ENCODE results near the gene CHST10.
"Not testable (repeated sequence)": the region's sequence is repeated elsewhere in the genome, so short reads cannot be mapped to it uniquely, and the experiment has no call there.

The CHST10 gene

DNA sequence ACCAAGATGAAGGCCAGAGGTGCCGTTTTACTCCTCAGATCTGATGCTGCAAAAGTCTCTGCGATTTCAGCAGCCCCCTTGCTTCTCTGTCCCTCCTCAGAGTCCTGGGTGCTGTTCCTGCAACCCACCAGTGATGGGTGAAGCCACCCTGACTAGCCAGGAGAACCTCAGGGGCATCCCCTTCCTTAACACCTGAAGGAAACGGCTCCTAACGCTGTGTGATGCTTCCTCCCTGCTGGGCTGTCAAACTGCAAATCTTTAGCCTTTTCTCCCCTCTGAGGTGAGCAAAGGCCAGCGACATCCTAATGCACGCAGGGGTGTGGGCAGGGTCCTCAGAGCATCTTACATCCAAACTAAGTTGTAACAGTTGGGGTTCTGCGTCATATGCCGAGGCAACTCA lies 24.8 kb downstream of the CHST10 start:
- DNase-seq (ENCODE audit: low spot score): no peak

- no peak for DNase-seq (ENCODE audit: low spot score)
These were observed 25.5 kb downstream of the CHST10 start for GRCh38 chr2:100391735-100392515.

DNA sequence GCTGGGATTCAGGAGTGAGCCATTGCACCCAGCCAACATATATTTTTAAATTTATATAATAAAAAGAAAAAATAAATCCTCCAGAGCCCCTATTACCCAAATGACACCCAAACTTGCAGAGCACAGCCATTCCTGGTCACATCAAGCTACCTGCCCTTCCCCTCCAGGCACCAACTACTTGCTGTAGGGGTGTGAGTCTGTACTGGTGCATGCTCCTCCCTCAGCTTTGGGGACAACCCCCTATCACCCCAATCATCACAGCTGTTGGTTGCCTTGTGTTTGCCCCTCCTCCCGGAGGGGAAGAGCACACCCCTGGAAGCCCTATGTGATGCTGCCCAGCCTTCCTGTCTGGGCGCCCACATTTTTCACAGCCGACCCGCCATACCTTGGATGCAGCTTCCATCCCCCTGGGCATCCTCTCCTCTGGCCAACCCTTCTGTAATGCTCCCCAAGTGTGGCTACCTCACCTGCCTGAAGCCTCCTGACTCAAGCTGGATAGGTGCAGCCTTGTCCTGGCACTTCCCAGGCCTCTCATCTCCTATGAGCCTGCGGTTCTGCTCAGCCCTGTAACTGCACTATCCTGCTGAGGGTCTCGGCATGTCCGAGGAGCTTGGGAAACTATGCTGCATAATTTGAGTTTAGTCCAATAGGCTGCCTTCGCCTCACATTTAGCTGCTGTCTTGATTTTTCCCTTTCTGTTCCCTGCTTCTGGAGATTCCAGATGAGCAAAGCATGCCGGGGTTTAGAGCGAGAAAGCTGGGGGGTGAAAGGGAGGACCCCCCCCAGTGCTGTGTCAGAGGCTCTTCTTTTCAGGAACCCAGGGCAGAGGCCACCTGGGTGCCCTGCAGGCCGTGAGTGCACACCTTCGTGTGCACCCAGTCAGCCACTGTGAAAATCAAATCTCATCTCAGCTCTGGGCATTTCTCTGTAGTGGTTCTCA lies 27.2 kb downstream of the CHST10 start:
- no peak for DNase-seq (ENCODE audit: low spot score)

DNA sequence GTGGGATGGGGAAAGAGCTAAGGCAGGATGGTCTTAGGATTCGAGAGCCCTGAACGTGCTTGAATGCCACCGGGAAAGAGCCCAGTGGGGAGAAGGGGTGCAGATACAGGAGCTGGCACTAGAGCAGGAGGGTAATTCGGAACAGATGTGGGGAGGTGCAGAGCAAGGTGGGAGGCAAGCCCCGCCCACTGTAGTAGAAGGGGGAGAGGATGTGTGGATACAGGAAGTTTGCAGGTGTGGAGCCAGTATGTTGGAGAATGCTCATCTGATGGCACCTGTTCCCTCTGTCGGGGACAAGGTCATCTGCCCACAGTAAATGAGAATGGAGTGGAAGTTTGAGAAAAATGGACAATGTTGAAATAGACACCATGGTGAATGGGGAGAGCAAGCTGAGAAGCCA lies 28.8 kb downstream of the CHST10 start:
- DNase-seq (ENCODE audit: low spot score): no peak

DNA sequence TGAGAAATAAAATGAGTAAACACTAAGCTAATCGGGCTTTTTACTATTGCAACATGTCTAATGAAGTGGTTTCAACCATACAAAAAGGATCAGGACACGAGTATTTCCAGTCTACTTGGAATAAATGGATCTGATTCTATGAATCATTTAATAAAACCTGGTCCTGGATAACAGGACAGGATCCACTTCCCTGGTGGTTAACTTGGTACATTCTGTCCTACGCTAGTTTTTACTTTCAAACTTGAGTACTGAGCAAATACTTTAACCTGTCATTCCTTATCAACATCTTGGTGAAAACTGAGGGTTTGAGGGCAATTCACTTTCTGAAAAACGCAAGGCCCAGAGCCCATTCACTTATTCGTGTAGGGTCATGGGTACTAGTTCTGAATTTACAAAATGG lies 33.5 kb downstream of the CHST10 start:
- no peak for DNase-seq (ENCODE audit: low spot score)

- no peak for DNase-seq (ENCODE audit: low spot score)
These were observed 34.2 kb downstream of the CHST10 start for GRCh38 chr2:100383306-100383705.

DNA sequence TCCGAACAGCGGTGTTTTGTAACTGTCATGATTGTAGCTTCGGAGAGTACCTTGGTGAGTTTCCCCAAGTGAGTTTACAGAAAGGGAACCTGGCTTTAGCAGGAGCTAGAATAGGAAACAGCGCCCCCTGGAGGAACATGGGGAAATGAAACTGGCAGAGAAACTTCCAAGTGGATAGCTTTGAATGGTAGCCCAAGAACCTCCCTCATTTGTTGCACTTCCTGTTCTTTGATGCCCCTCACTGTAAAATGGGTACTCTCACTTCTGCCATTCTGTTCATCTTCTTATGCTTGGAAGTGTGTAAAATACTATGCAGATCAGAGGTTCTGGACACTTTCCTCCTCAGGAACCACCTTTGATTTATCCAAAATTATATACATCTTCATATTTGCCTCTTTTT lies 36.2 kb downstream of the CHST10 start:
- DNase-seq (ENCODE audit: low spot score): peak; percentile 77

GRCh38 chr2:100380681-100381080 lies 36.8 kb downstream of the CHST10 start:
- DNase-seq (ENCODE audit: low spot score): no peak

DNA sequence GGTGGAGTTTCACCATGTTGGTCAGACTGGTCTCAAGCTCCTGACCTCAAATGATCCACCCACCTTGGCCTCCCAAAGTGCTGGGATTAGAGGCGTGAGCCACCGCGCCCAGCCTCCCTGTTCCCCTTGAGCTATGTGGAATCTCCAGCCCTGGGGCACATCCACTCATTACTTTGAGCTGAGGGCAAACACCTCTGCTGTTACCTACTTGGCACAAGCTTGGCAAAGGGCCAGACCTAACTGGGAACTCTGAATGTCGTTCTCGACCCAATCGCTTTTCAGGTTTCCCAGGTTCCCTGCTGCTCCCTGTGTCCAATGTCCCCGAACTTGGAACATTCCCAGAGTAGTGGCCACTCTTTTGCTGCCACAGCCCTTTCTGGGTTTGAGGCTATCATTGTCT lies 40.6 kb downstream of the CHST10 start:
- no peak for DNase-seq (ENCODE audit: low spot score)

GRCh38 chr2:100367163-100367562 lies 50.3 kb downstream of the CHST10 start:
- DNase-seq (ENCODE audit: low spot score): no peak

- no peak for DNase-seq (ENCODE audit: low spot score)
These were observed 52.0 kb downstream of the CHST10 start for GRCh38 chr2:100365434-100365833.

- DNase-seq (ENCODE audit: low spot score): not testable (repeated sequence)
These were observed 55.2 kb downstream of the CHST10 start for GRCh38 chr2:100362269-100362668.

GRCh38 chr2:100359576-100359975 lies 57.9 kb downstream of the CHST10 start:
- DNase-seq (ENCODE audit: low spot score): no peak

GRCh38 chr2:100358554-100358953 lies 58.9 kb downstream of the CHST10 start:
- no peak for DNase-seq (ENCODE audit: low spot score)

DNA sequence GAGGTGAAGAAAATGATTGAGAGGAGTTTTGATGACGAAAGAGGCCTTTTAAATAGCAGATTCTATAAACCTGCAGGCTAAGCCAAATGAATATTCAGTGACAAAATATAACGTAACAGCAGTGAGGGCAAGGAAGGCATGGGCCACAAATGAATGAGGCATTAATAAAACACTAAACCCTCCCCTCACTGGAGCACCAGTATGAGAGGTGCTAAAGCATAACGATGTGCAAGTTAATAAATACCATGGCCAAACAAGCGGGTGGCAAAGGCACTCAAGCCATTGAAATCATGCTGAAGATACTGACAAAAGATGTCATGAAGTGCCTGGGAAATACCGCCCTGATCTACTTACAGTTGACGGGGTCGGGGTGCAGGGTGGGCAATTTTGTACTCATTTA lies 64.9 kb downstream of the CHST10 start:
- no peak for DNase-seq (ENCODE audit: low spot score)

DNA sequence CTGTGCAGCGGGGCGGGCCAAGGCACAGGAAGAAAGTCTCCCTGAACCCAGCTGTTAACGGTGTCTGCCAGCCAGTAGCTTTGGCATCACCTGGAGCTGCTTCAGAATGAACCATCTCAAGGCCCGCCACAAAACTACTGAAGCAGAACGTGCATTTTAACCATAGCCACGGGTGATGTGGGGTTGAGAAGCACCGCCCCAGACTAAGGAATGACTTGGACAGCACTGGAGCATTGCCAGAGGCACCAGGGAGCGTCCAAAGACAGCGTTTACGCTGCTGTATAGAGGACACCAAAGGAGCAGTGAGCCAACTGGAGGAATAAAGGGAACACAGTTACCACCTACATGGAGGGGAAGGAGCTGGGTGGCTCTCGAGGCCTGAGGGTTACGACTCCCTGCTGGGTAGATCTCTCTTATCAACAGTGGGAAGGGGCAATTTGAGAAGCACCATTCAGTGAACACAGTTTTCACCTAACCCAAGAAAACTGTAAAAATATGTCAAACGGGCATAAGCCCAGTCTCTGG lies 66.7 kb downstream of the CHST10 start:
- no peak for DNase-seq (ENCODE audit: low spot score)

GRCh38 chr2:100345144-100345543 lies 72.3 kb downstream of the CHST10 start:
- DNase-seq (ENCODE audit: low spot score): not testable (repeated sequence)

DNA sequence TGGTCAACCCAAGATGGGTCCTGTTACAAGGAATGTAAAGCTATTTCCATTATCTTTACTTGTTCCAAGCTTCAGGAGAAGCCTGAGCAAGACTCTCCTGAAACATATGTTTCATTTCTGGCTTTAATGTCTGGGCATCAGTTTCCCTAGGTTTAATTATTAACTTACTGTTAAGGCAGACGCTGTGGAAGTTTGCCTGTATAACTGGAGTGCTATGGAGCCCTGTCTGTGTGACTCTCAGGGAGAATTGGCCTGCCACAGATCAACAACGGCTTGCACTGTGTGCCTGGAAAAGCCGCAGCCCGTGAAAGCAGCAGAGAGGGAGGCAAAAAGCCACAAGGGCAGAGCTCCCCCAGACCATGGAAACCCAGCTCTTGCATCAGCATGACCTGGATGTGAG lies 73.0 kb downstream of the CHST10 start:
- DNase-seq (ENCODE audit: low spot score): no peak

DNA sequence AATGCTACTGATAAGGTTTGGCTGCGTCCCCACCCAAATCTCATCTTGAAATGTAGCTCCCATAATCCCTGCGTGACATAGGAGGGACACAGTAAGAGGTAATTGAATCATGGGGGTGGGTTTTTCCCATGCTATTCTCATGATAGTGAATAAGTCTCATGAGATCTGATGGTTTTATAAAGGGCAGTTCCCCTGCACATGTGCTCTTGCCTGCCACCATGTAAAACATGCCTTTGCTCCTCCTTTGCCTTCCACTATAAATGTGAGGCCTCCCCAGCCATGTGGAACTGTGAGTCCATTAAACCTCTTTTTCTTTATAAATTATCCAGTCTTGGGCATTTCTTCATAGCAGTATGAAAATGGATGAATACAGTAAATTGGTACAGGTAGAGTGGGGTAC lies 75.0 kb downstream of the CHST10 start:
- DNase-seq (ENCODE audit: low spot score): not testable (repeated sequence)
